ENCODE measurements around the gene GABRR3.

The GABRR3 gene

GRCh38 chr3:98034486-98034885 lies 629 bp downstream of the GABRR3 start:
- Histone ChIP-seq H3K4me3 (replicated peaks; ENCODE audit: insufficient read depth, low read length) (no peak overlapping the region), H3K27me3 (ENCODE audit: insufficient read depth, poor library complexity, severe bottlenecking) (peaks cover 4% of the 10 kb centered on the region), H3K27ac (replicated peaks) (no peak overlapping the region)
- DNase-seq (ENCODE audit: low read depth in 1 of 2, low spot score in 1 of 2) = no peak
- TF ChIP-seq GABPA (IDR thresholded peaks at IDR 0.05; ENCODE audit: low read depth) (no peak), REST (IDR thresholded peaks at IDR 0.05; ENCODE audit: insufficient replicate concordance, low read depth) (no peak), CTCF (IDR thresholded peaks at IDR 0.05; ENCODE audit: insufficient read depth, low read length) (no peak), SPI1 (IDR thresholded peaks at IDR 0.05; ENCODE audit: borderline replicate concordance, low read depth) (no peak), POLR2AphosphoS5 (IDR thresholded peaks at IDR 0.05; ENCODE audit: low read depth) (no peak)

GRCh38 chr3:98034036-98034435 lies 1.1 kb downstream of the GABRR3 start:
- TF ChIP-seq GABPA (IDR thresholded peaks at IDR 0.05; ENCODE audit: low read depth) = no peak
- DNase-seq (ENCODE audit: low read depth in 1 of 2, low spot score in 1 of 2) = no peak
- H3K27me3 ChIP-seq (ENCODE audit: insufficient read depth, poor library complexity, severe bottlenecking) = peaks cover 4% of the 10 kb centered on the region
- H3K4me3 ChIP-seq (replicated peaks; ENCODE audit: insufficient read depth, low read length) = no peak overlapping the region
- no peak overlapping the region for H3K27ac ChIP-seq (replicated peaks)

GRCh38 chr3:98032904-98033303 lies 2.2 kb downstream of the GABRR3 start:
- no peak for TF ChIP-seq REST (IDR thresholded peaks at IDR 0.05; ENCODE audit: insufficient replicate concordance, low read depth)
- TF ChIP-seq POLR2AphosphoS5 (IDR thresholded peaks at IDR 0.05; ENCODE audit: low read depth) = no peak
- no peak for TF ChIP-seq CTCF (IDR thresholded peaks at IDR 0.05; ENCODE audit: insufficient read depth, low read length)
- TF ChIP-seq GABPA (IDR thresholded peaks at IDR 0.05; ENCODE audit: low read depth) = no peak
- no peak for TF ChIP-seq SPI1 (IDR thresholded peaks at IDR 0.05; ENCODE audit: borderline replicate concordance, low read depth)
- Histone ChIP-seq H3K27ac (replicated peaks) (no peak overlapping the region), H3K27me3 (ENCODE audit: insufficient read depth, poor library complexity, severe bottlenecking) (peaks cover 4% of the 10 kb centered on the region), H3K4me3 (replicated peaks; ENCODE audit: insufficient read depth, low read length) (no peak overlapping the region)
- DNase-seq (ENCODE audit: low read depth in 1 of 2, low spot score in 1 of 2) = no peak

- Histone ChIP-seq H3K27me3 (ENCODE audit: insufficient read depth, poor library complexity, severe bottlenecking) (peaks cover 4% of the 10 kb centered on the region), H3K27ac (replicated peaks) (no peak overlapping the region), H3K4me3 (replicated peaks; ENCODE audit: insufficient read depth, low read length) (no peak overlapping the region)
- DNase-seq (ENCODE audit: low read depth in 1 of 2, low spot score in 1 of 2) = no peak
- TF ChIP-seq GABPA (IDR thresholded peaks at IDR 0.05; ENCODE audit: low read depth) (no peak), POLR2AphosphoS5 (IDR thresholded peaks at IDR 0.05; ENCODE audit: low read depth) (no peak), SPI1 (IDR thresholded peaks at IDR 0.05; ENCODE audit: borderline replicate concordance, low read depth) (no peak), REST (IDR thresholded peaks at IDR 0.05; ENCODE audit: insufficient replicate concordance, low read depth) (no peak), CTCF (IDR thresholded peaks at IDR 0.05; ENCODE audit: insufficient read depth, low read length) (no peak)
Observed at GRCh38 chr3:98032265-98032664, 2.9 kb downstream of the GABRR3 start.

Data from HL-60 (cell line).